GM19463 (cell line): ENCODE data around the gene CHD9NB.

Source experiments
- ATAC-seq: cut with Tn5 transposase; IDR thresholded peaks from one replicate; pipeline ENCODE4 v1.9.1; 2021; ENCODE audit warnings: mild to moderate bottlenecking, moderate library complexity; ENCODE audit not compliant: unreplicated experiment

The CHD9NB gene

GRCh38 chr16:53035176-53035942, 17.3 kb downstream of the CHD9NB start:
- ATAC-seq = no peak

DNA sequence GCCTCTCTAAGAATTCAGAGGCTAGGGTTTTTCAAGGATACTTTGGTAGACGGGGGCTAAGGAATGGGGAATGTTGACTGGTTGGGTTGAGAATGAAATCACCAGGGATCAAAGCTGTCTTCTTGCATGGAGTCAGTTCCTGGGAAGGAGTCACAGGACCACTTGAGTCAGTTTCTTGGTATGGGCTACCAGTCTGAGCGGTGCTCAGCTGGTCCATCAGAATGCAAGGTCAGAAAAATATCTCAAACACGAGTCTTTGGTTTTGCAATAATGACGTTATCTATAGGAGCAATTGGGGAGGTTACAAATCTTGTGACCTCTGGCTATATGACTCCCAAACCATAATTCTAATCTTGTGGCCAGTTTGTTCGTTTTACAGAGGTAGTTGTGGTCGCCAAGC, 18.4 kb downstream of the CHD9NB start:
- ATAC-seq = no peak

DNA sequence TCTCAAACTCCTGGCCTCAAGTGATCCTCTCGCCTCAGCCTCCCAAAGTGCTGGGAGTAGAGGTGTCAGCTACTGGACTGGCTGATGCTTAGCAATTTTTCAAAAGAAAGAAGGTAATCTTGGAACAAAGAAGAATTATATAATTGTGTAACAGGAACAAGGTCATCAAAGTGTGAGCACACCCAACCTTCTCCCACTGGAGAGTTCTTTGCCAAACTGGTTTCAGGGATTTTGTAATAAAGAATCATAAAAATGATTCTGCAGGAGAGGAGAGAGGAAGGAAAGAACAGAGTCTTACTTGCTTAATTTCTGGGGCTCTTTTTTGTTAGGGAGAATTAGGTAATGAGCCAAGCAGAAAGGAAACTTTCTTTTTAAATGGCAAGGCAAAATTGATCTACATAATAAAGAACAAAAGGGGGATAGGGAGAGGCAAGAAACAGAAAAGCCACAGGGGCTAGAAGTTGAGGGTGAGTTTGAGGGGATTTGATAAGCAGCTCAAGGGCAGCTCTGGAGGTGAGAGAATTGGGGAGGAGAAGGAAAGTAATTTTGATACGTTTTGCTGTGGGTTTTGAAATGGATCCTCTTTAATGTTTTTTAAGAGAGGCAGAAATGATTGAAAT, 21.3 kb downstream of the CHD9NB start:
- no peak for ATAC-seq

GRCh38 chr16:53029971-53030370, 22.7 kb downstream of the CHD9NB start:
- no peak for ATAC-seq

- no peak for ATAC-seq
Observed at GRCh38 chr16:53024045-53024444, 28.7 kb downstream of the CHD9NB start.

GRCh38 chr16:53022374-53022773, 30.3 kb downstream of the CHD9NB start:
- peak; percentile 52 for ATAC-seq

DNA sequence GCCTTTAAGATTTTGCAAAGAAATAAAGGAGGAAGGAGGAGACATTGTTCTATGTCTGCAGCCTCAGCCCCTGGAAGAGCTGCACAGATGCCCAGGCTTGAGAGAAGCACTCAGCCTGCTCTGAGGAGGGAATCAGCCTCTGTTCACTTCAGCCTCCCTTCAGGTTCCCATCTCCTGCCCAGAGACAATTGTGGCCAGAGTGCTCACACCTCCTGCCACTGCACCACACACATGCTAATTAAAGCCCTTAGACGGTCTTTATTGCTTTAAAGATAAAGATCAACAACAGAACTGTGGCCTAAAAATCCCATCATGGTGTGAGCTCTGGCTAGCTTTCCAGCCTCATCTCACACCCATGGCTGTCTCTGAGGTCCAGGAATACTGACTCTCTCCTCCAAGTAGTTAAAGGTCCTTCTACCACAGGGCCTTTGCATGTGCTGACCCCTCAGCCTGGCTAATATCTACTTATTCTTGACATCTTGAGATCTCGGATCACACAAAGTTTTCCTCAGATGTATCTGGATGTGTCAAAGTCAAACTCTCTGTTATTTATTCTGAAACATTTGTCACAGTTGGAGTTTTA, 33.8 kb downstream of the CHD9NB start:
- ATAC-seq = no peak

- ATAC-seq = no peak
Observed at GRCh38 chr16:53014287-53014686, 38.4 kb downstream of the CHD9NB start.

DNA sequence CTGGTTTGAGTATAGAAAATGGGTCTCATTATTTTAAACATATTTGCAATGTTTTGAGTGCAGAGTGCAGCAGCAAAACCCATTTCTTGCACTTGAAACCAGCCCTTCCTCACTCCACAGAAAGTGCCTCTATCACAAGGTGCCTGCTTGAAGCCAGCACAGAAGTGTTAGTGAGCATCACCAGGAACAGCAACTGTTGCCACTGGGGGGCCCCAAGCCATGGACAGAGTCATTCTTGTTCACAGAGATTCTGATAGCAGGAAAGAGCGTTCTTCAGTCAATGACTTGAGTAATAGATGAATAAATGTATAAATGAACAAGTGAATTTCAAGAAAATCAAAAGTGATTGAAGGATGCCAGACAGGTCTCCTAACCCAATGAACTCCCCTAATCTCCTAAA, 45.6 kb downstream of the CHD9NB start:
- no peak for ATAC-seq

DNA sequence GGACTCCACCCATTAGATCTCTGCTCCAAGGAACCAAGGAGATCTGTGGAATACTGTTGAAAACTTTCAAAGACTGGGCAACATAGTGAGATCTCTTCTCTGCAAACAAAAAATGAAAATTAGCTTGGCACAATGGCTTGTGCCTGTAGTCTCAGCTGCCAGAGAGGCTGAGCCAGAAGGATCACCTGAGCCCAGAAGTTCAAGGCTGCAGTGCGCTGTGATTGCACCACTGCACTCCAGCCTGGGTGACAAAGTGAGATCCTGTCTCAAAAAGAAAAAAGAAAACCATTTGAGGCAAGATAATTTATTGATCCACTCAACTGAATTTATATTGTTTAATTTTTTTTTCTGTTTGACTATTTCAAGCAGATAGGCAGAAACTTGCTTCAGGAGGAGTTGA, 54.8 kb downstream of the CHD9NB start:
- no peak for ATAC-seq

GRCh38 chr16:52994942-52995341, 57.8 kb downstream of the CHD9NB start:
- ATAC-seq = no peak

DNA sequence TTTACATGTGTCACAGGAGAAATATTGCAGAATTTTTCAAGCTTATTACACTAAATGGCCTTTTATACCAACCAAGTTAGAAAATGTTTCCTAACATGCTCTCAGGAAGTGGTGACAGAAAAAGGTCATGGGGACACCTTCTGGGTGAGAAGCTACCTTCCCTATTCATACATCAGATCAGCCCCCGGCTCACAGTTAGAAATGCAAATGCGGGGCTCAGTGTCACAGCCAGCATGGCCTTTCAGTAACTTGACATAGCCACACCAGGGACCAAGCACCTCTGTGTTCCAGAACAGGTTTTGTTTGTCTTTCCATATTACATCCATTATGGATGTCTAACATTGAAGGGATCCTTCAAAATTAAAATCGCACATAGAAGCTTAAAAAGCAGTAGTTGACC, 59.5 kb downstream of the CHD9NB start:
- ATAC-seq = no peak

DNA sequence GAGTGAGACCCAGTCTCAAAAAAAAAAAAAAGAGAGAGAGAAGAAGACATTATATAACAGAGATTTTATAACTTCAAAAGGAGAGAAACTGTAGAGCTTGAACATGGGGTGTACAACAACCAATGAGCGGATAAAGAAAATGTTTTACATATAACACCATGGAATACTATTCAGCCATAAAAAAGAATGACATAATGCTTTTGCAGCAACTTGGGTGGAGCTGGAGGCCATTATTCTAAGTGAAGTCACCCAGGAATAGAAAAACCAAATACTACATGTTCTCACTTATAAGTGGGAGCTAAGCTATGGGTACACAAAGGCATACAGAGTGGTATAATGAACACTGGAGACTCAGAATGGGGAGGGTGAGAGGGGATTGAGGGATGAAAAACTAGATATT, 61.1 kb downstream of the CHD9NB start:
- no peak for ATAC-seq
